ENCODE results near the gene ZFP36.
"Not testable (repeated sequence)": the region's sequence is repeated elsewhere in the genome, so short reads cannot be mapped to it uniquely, and the experiment has no call there.

ZFP36 gene, protein sequence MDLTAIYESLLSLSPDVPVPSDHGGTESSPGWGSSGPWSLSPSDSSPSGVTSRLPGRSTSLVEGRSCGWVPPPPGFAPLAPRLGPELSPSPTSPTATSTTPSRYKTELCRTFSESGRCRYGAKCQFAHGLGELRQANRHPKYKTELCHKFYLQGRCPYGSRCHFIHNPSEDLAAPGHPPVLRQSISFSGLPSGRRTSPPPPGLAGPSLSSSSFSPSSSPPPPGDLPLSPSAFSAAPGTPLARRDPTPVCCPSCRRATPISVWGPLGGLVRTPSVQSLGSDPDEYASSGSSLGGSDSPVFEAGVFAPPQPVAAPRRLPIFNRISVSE

DNA sequence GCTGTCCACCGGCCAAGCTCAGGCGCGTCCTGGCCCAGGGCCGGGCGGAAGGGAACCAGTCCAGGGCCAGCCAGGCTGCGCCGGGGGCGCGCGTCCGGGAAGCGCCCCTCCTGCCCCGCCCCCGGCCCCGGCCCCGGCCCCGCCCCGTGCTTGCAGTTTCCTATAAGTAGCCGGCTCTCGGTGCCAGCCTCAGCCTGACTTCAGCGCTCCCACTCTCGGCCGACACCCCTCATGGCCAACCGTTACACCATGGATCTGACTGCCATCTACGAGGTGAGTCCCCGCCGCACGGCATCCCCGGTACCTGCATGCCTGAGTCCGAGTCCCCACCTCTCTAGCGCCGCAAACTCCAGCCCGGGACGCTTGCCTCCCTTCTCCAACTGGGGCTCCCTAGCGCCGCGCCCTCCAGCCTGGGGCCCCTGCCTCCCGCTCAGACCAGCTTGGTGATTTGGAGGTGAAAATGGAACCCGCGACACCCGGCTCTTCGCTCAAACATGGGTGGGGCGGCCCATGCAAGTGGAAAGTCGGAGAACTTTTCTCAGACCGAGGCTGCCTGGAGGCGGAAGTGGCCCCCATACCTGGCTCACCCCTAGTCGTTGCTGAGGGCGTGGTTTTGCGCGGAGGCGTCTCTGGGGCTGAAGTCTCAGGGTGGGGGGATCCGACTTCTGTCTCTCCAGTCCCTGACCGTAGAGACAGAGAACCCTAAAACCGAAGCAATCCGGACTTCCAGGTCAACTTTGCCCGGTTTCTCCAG lies at the start of gene ZFP36:
ZFP36 (plus strand) TSS at position 192 of the 754 bp plus-strand sequence; CDS start at position 250, 58 bp downstream.
- DNase-seq (ENCODE audit: low read depth in 2 of 3, low spot score in 1 of 3), result peak; percentile 79 to 85 (median 82)

DNA sequence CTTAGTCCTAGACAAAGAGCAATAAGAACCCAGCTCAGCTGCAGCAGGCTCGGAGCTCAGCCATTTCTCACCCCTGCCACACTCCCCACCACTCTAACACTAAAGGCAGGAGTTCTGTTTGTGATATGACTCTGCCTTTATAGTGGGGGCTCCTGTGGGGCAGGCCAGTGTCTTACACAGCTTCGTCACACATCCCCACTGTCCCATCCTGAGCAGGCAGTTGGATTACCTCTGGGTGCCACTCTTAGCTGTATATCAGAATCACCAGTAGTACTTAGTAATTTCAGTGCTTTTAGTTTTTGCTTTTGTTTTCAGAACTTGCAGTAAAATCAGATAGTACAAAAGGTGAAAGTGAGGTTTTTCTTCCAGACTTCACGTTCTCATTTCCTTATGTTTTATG lies 47.6 kb upstream of the ZFP36 start:
- DNase-seq (ENCODE audit: low read depth in 2 of 3, low spot score in 1 of 3), result no peak

DNA sequence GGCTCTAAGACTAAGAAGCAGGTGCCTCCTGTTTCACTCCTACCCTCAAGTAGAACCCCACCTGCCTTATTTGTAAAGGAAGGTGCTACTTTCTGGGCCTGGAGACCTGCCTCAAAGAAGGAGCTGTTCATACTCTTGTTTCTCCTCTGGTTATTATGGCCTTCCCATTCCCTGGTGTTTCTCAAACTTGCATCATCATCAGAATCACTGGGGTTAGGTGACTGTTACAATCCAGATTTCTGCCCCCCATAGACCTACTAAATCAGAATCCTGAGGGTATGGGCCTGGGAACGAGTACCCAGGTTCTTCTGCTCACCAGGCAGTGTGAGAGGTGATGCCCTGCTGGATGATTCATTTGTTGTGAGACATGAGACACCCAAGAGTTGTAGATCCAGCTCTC lies 46.0 kb upstream of the ZFP36 start:
- DNase-seq (ENCODE audit: low read depth in 2 of 3, low spot score in 1 of 3), result no peak

DNA sequence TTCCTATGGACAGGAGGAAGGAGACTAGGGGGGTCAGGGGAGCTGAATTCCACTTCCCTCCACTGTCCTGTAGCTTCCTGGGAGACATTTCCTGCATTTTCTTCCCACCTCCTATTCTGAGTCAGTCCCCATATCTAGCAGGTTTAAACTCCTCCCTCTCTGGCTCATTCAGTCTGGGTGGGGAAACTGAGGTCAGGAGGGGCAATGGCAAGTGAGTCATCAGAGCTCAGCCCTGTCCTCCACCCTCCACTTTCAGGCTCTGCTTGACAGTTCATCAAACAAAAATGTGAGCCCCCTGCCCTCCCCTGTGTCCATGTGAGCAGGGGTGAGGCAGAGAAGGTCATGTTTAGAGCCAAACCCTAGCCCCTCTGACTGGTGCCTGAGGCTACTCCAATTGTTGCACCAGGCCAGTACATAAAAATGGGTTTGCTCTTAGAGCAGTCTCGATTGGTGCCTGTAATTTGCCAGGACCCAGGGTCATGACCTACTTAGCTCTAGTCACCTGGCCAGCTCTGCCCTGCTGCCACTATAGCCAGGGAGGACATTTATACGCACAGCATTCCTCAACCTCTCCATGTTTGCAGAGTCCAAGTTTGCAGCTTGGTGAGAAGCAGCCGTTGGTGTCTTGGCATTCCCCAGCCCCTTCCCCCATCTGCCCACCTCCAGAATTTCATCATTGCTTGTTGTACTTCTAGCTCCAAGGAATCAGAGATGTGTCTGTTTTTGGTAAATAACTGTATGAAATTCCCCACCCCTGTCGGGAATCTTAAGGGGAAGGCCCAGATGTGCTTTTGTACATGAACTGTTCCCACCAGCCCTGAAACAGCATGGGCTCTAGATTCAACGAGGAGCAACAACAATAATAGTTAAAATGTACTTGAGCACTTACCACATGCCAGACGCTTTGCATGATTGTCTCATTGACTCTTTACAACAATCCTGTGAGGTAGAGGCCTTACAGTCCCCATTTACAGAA lies 43.7 kb upstream of the ZFP36 start:
- DNase-seq (ENCODE audit: low read depth in 2 of 3, low spot score in 1 of 3), result no peak

DNA sequence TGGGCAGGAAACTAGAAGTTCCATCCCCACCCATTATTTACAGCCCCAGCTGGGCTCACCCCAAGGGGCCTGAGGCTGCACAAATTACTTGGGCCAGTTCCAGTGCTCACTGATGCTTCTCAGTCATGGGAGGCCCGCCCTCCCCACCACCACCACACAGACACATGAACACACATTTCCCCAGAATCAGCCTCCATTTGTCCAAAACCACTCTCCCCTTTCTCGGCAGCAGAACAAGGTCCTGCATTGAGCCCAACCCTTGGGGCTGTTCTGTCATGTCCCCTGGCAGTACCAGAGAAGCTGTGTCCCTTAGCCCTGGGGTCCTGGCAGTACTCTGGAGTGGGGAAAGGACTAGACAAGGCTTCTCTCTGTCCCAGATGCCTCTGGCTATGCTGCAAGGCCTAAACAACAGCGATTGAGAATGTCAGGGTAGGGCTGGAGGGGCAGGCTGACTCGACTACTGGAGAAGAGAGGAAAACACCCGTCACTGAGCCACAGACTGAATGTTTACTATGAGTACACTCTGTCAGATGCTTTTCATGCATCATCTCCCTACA lies 42.7 kb upstream of the ZFP36 start:
- DNase-seq (ENCODE audit: low read depth in 2 of 3, low spot score in 1 of 3), result no peak

DNA sequence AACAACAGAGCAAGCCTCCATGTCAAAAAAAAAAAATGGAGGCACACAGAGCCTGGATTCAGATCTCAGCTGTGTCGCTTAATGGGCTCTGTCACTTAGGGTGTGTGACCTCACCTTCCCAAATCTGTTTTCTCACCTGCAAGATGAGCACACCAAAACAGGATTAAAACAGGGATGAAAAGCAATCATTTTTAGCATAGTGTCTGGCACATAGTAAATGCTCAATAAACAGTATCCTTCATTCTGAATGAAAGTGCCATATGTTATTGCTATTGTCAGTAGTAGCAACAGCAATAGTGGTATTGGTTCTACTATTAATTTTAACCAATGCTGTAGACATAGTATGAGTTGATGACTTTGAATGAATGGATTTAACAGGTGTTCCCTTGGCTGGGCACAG lies 41.1 kb upstream of the ZFP36 start:
- no peak for DNase-seq (ENCODE audit: low read depth in 2 of 3, low spot score in 1 of 3)

DNA sequence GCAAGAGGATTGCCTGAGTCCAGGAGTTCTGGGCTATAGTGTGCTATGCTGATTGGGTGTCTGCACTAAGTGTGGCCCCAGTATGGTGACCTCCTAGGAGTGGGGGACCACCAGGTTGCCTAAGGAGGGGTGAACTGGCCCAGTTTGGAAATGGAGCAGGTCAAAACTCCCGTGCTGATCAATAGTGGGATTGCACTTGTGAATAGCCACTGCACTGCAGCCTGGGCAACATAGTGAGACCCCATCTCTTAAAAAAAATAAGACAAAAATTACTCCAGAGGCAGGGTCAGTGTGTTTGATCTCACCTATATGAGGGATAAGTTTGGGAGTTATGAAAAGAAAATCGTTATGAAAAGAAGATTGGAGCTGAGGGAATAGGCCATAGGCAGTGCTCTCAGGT lies 37.4 kb upstream of the ZFP36 start:
- no peak for DNase-seq (ENCODE audit: low read depth in 2 of 3, low spot score in 1 of 3)

DNA sequence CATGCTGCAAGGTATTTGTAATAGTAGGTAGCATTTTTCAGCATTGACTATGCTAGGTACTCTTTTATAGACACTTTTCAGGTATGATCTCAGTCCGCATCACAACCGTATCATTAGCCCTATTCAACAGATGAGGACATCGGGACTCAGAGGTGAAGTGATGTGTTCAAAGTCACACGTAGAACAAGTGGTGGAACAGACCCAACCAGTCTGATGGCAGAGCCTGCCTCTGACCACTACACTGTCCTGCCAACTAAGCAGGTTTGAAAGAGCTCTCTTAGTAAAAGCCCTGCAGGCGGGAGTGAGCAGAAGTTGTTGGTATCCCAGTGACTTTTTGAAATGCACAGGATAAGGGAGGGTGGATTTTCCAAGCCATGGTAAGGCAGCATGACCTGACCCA lies 35.9 kb upstream of the ZFP36 start:
- DNase-seq (ENCODE audit: low read depth in 2 of 3, low spot score in 1 of 3), result no peak

DNA sequence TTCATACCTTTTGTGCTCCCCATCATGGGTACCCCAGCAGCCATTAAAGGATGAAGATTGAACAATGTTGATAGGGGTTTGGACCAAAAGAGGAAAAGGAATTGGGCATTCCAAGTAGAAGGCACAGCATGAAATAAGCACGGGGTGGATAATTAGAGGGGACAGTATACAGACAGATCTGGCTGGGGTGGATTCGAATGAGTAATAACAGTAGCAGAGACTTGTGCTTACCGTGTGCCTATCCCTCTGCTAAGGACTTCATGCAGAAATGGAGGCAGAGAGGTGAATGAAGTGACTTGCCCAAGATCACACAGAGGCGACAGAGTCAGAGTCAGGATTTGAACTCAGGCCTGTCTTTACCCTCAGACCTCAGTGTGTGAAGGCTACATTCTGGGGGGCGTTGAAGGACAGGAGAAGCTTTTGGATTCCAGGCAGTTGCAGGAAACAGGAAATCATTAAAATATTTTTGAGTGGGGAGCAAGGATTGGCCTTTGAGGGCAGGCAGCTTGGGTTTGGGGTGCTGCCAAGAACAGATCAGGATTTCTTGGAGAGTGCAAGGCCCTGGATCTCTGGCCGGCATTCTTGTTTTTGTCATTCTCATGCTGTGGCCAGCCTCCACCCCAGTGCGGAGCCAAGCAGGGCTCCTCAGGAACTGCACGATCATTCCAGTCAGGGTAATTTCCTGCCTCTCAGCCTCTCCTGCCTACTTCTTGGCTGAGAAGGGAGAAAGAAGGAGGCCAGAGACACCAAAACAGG lies 34.4 kb upstream of the ZFP36 start:
- no peak for DNase-seq (ENCODE audit: low read depth in 2 of 3, low spot score in 1 of 3)

DNA sequence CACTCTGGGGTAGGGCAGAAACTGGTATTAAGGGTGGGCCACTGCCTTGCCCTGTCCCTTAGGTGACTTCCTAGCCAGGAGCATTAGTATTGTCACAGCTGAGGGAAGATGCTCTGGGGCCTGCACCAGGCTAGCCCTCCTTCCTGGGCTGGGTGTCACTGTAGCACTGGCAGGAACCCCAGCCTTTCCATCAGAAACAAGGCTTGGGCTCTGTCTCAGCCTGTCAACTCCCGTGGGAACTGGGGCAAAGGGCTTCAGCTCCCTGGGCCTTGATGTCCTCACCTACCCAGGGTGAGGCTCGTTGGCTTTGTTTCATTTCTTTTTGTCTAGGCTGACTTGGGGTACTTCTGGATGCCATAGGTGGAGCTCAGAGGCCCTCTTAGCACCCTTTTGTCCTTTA lies 33.7 kb upstream of the ZFP36 start:
- no peak for DNase-seq (ENCODE audit: low read depth in 2 of 3, low spot score in 1 of 3)

DNA sequence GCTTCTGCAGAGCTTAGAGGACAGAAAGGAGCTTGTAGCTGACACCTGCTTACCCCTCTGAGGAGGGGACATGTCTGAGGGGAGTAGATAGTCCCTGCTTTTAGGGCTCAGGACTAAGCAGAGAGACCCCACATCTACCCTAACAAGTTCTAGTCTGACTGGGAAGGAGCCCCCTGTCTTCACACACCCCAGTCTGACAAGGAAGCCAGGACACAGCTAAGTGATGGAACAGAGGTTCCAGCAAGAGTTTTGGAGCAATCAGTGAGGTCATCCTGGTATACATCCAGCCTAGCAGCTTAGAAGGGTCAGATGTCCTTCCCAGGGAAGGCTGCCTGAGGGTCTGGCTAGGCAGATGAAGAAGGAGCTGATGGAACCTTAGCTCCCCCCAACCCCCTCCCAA lies 30.7 kb upstream of the ZFP36 start:
- no peak for DNase-seq (ENCODE audit: low read depth in 2 of 3, low spot score in 1 of 3)

DNA sequence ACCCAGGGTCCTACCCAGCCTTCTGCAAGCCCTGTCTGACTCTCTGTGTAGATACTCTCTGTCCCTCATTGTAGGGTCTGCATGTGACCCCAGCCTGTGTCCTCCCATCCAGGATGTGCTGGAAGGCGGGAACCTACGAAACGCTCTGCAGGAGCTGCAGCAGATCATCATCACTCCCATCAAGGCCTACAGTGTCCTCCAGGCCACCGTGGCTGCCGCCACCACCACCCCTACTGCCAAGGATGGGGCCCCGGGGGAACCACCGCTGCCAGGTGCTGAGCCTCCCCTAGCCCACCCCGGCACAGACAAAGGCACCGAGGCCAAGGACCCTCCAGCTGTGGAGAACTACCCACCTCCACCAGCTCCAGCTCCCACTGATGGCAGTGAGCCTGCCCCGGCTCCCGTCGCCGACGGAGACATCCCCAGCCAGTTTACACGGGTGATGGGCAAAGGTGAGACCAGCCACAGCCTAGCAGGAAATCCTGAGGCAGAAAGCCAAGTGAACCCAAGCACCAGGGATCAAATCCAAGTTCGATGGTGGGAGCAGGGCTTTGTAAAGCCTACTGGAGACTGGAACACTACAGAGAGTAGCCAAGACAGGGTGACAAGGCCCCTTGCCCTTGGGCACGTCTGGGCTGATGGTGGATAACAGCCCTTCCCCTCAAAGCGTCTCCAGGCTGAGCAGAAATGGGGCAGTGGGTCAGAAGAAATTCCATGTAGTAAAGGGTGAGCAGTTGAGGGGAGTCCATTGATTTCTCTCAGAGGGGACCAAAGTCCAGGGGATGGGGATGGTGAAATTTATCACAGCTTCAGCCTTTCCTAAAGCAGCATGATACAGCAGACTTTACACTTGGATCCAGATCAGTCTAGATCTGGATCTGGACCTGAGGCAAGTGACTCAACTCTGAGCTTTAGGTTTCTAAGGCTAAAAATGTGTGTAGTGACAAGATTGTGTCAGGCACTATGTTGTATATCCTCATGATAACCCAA lies 29.0 kb upstream of the ZFP36 start:
- DNase-seq (ENCODE audit: low read depth in 2 of 3, low spot score in 1 of 3), result no peak

DNA sequence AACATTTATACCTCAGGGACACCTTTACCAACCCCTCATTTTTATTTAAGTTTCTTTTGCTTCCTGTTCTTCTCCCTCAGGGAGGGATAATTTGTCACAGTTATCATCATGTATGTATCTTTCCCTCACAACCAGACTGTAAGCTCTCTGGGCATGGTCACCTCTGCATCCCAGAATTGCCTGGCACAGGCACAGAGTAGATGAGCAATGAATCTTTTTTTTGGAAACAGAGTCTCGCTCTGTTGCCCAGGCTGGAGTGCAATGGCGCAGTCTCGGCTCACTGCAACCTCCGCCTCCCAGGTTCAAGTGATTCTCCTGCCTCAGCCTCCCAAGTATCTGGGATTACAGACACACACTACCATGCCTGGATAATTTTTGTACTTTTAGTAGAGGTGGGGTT lies 27.3 kb upstream of the ZFP36 start:
- not testable (repeated sequence) for DNase-seq (ENCODE audit: low read depth in 2 of 3, low spot score in 1 of 3)

DNA sequence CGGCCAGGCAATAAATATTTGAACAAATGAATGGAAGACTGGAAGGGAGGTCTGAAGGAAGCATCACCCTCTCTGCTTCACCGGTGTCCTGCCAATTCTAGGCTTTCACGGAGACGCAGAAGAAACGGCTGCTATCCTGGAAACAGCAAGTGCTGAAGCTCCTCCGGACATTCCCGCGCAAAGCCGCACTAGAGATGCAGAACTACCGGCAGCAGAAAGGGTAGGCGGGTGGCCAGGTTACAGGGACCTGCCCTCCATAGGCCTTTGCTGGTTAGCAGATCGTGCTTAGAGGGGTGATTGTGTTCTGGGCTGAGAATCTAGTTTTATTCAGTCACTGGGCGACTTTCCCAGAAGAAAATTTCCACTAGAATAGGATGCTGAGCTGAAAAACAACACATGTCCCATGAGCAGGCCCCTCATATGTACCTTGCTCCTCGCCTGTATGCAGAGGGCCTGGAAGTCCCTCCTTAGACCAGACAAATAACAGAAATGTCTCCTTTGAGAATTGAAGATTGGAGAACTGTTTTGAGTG lies 26.7 kb upstream of the ZFP36 start:
- no peak for DNase-seq (ENCODE audit: low read depth in 2 of 3, low spot score in 1 of 3)

DNA sequence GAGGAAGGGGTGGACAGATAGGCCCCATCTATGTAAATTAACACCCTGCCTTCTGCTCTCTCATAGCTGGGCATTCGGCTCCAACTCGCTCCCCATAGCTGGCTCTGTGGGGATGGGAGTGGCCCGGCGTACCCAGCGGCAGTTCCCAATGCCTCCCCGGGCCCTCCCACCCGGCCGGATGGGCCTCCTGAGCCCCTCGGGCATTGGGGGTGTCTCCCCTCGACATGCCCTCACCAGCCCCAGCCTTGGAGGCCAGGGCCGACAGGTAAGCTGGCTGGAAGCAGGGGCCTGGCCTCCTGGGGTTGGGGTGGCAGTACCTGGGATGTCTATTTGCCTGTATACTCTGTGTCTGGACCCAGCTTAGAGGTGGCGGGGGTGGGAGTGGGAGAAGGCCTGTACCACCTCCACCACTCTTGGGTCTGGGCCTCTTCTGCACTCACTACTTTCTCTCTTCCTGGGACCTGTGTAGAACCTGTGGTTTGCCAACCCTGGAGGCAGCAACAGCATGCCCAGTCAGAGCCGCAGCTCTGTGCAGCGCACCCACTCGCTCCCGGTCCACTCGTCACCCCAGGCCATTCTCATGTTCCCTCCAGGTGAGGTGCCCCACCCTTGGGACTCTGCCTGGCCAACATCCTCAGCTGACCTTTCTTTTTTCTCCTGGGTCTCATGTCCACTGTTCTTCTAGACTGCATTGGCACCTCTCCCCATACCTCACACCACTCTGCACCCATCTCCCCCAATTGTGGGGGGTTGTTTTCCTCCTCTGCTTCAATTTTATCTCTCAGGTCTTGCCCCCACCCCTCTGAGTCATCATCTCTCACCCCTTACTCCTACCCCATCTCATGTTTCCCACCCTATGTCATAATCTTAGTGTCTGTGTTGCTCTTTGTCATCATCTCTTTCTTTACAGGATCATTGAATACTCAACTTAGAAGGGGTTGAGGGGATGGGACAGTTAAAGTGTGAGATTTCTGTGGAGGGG lies 25.8 kb upstream of the ZFP36 start:
- DNase-seq (ENCODE audit: low read depth in 2 of 3, low spot score in 1 of 3), result no peak

DNA sequence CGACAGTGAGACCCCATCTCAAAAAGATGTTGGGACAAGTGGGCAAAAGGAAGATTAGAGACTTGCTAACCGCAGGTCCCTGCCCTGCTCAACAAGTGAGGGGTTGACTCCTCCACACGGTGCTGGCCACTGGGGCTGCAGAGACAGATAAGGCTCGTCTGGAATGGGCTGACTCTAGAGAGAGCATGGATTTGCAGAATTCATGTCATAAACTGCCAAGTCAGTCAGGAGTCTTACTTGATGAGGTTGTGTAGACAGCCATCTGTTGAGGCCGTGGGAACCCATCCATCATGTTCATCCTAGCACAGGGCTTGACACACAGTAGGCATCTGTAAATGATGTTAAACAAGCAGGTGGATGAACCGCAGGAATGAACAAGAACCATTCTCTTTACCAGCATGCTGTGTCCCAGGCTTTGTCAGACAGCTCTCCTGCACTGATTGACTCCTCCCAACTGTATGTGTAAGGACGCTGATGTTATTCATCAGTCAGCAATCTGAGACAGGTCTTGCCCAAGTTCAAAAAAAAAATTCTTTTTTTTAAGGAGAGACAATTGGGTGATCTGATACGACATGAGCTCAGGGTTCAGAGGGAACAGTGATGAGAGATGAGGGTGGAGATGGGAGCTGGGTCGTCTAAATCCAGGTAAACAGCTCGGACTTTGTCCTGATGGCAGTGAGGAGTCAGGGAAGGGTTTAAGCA lies 24.6 kb upstream of the ZFP36 start:
- no peak for DNase-seq (ENCODE audit: low read depth in 2 of 3, low spot score in 1 of 3)

Data from stimulated activated CD4-positive, alpha-beta T cell treated with anti-CD3 and anti-CD28 coated beads, Interleukin-12 subunit alpha, Interleukin-12 subunit beta, amount 100 ng/mL, for 48 hours (primary cell).